K562 (cell line): ENCODE data around the gene STOX2. TPM values are rescaled to one million over a fixed set of nuclear protein-coding genes. Genes with fewer than 3 reads are reported as not detected.

Experiments
- ATAC-seq: fragments of 200-7000 bp; cut with Tn5 transposase; 3 replicates; pipeline ENCODE4 v1.9.1; 2020; ENCODE audit warnings: moderate library complexity
- BruUV-seq: library from RNA; stranded (reverse); fragments of 400-500 nt; replicated peaks from 2 replicates; lab custom pipeline; 2021; lab: Mats Ljungman, UMichigan
- CTCF ChIA-PET: fragments of 300-600 bp; formaldehyde crosslinking; extraction: SDS; loops from one replicate; lab custom pipeline; 2021; ENCODE audit warnings: low intra/inter-chr PET ratio; lab: Yijun Ruan, JAX
- POLR2A ChIA-PET: fragments of 300-600, 350-650 bp; sonication (Branson Sonifier 250); formaldehyde crosslinking; extraction: SDS; loops from one replicate; lab custom pipeline; 2021; ENCODE audit warnings: antibody characterized with exemption, inconsistent platforms; lab: Yijun Ruan, JAX
- DNase-seq, 4 experiments: peaks; one replicate each; pipeline versions ENCODE4 v3.0.0 to v3.0.0-alpha.2; 2011 to 2018; ENCODE audit warnings: low spot score in 3 of 4, mixed read lengths in 3 of 4; ENCODE audit errors: extremely low read depth in 1 of 4
- FAIRE-seq: peaks from 2 replicates; lab custom pipeline; 2011; peaks lifted over from hg19 to GRCh38; lab: Jason Lieb, UNC
- H2AFZ ChIP-seq: 2 replicates; pipeline ENCODE4 v1.6.0; 2011; ENCODE audit warnings: low read depth, low read length, control low read depth, inconsistent platforms
- H3K27ac ChIP-seq: fragments of 200-600 bp; 3 replicates; pipeline ENCODE4 v1.8.0; 2011; ENCODE audit warnings: low read depth, mild to moderate bottlenecking, control low read depth, inconsistent platforms, low read length, moderate library complexity, mixed read lengths; ENCODE audit errors: extremely low read depth
- H3K27me3 ChIP-seq, 2 experiments: fragments of 300-600 bp in 1 of 2; 2 replicates in 1 of 2; 3 replicates in 1 of 2; pipeline versions ENCODE4 v1.6.0 to v1.8.0; 2011; ENCODE audit warnings: inconsistent platforms in 2 of 2, low read length in 2 of 2, mild to moderate bottlenecking in 1 of 2, mixed read lengths in 1 of 2, moderate library complexity in 1 of 2; ENCODE audit not compliant: control insufficient read depth in 2 of 2, insufficient read depth in 2 of 2
- H3K36me3 ChIP-seq: fragments of 300-600 bp; 3 replicates; pipeline ENCODE4 v1.8.0; 2011; ENCODE audit warnings: mild to moderate bottlenecking, low read length, inconsistent platforms; ENCODE audit not compliant: control insufficient read depth, insufficient read depth
- H3K4me1 ChIP-seq, 2 experiments: fragments of 200-600 bp in 1 of 2; replicated peaks in 1 of 2; 2 replicates in 1 of 2; 3 replicates in 1 of 2; pipeline versions ENCODE4 v1.5.1 to v1.8.0; 2011; ENCODE audit warnings: inconsistent platforms in 2 of 2, low read length in 2 of 2, mild to moderate bottlenecking in 1 of 2, mixed read lengths in 1 of 2, moderate library complexity in 1 of 2; ENCODE audit not compliant: control insufficient read depth in 2 of 2, insufficient read depth in 2 of 2
- H3K4me2 ChIP-seq: 2 replicates; pipeline ENCODE4 v1.6.1; 2011; ENCODE audit warnings: low read length, control low read depth, inconsistent platforms, mixed read lengths; ENCODE audit not compliant: insufficient read depth
- H3K4me3 ChIP-seq: fragments of 200-600 bp; sonication (generic), shearing (Covaris generic); 2 replicates; pipeline ENCODE4 v1.5.1; 2016; ENCODE audit warnings: control low read depth, inconsistent platforms
- H3K79me2 ChIP-seq: fragments of 200-600 bp; 3 replicates; pipeline ENCODE4 v1.8.0; 2011; ENCODE audit warnings: low read length, inconsistent platforms; ENCODE audit not compliant: control insufficient read depth, insufficient read depth
- H3K9ac ChIP-seq, 2 experiments: 2 replicates each; pipeline versions ENCODE4 v1.6.0 to v1.6.1; 2011; ENCODE audit warnings: low read depth in 2 of 2, low read length in 2 of 2, control low read depth in 1 of 2, inconsistent platforms in 1 of 2, mild to moderate bottlenecking in 1 of 2, mixed read lengths in 1 of 2; ENCODE audit not compliant: insufficient read depth in 1 of 2
- H3K9me1 ChIP-seq: one replicate; pipeline ENCODE4 v1.6.0; 2011; ENCODE audit warnings: inconsistent platforms, mild to moderate bottlenecking, low read length, moderate library complexity; ENCODE audit not compliant: control insufficient read depth, insufficient read depth
- H3K9me3 ChIP-seq: replicated peaks from 2 replicates; pipeline ENCODE4 v1.5.1; 2011; ENCODE audit warnings: low read depth, low read length, inconsistent platforms; ENCODE audit not compliant: control insufficient read depth, insufficient read depth
- H4K20me1 ChIP-seq: replicated peaks from 2 replicates; pipeline ENCODE4 v1.6.1; 2011; ENCODE audit warnings: low read length, inconsistent platforms, mixed read lengths; ENCODE audit not compliant: control insufficient read depth, insufficient read depth
- ETS2 ChIP-seq: IDR thresholded peaks from 2 replicates; pipeline ENCODE4 v1.6.1; 2016; ENCODE audit warnings: borderline replicate concordance, missing genetic modification characterization, mild to moderate bottlenecking, moderate library complexity, missing compliant biosample characterization; ENCODE audit not compliant: poor library complexity, severe bottlenecking
- HMG20A ChIP-seq: fragments of 450-650 bp; formaldehyde crosslinking; conservative IDR thresholded peaks from 2 replicates; pipeline ENCODE4 v1.4.0; 2020; ENCODE audit warnings: mild to moderate bottlenecking, mixed read lengths
- MCM3 ChIP-seq: fragments of 450-650 bp; IDR thresholded peaks from 2 replicates; pipeline ENCODE4 v1.6.1; 2016
- PHB ChIP-seq: fragments of 250-450 bp; sonication (Bioruptor Pico); IDR thresholded peaks from 2 replicates; pipeline ENCODE4 v1.5.0; 2021
- TAF15 ChIP-seq: fragments of 200-400 bp; formaldehyde crosslinking; IDR thresholded peaks from 2 replicates; pipeline ENCODE4 v1.6.1; 2017; ENCODE audit warnings: mild to moderate bottlenecking, low read depth, low read length, moderate library complexity
- ZKSCAN1 ChIP-seq: fragments of 150-350 bp; IDR thresholded peaks from 2 replicates; pipeline ENCODE4 v1.6.1; 2016; ENCODE audit warnings: low read depth, low read length
- ZNF41 ChIP-seq: fragments of 250-450 bp; sonication (Bioruptor Pico); conservative IDR thresholded peaks from 2 replicates; pipeline ENCODE4 v1.4.0; 2020; ENCODE audit warnings: mild to moderate bottlenecking
- ZNF436 ChIP-seq: fragments of 250-450, 450-650 bp; sonication (Bioruptor Pico); formaldehyde crosslinking; IDR thresholded peaks from 2 replicates; pipeline ENCODE4 v1.7.0; 2020; ENCODE audit warnings: mild to moderate bottlenecking
- ZNF766 ChIP-seq: fragments of 200-800 bp; sonication (Bioruptor generic); conservative IDR thresholded peaks from 2 replicates; pipeline ENCODE4 v1.6.1; 2016; ENCODE audit warnings: missing genetic modification characterization, missing compliant biosample characterization
- WGBS: fragments of 100-300 bp; shearing (Covaris generic); methylation state at CpG from one replicate; pipeline ENCODE4 v1.1.6; 2016; ENCODE audit warnings: low coverage, mixed read lengths; ENCODE audit not compliant: insufficient coverage; ENCODE audit errors: missing lambda C conversion rate; 5-methylcytosine and 5-hydroxymethylcytosine counted together
- in situ Hi-C: fragments of 300-500 bp; cut with MboI; formaldehyde crosslinking; loops from 4 replicates; pipeline ENCODE4 v1.15.0; 2018; ENCODE audit warnings: inconsistent platforms, mixed read lengths
- intact Hi-C: fragments of 100-400 bp; cut with micrococcal nuclease; formaldehyde crosslinking; loops from 2 replicates; pipeline ENCODE4 v1.14.2; 2022
- polyA plus RNA-seq, 8 experiments: library from polyadenylated mRNA; depleted of rRNA in 4 of 8; stranded (reverse) in 5 of 8; unstranded in 3 of 8; fragments of >200 nt; fragmentation: Nextera tagmentation in 2 of 8; fragmentation: Illumina TruSeq in 1 of 8; extraction: Ambion mirVana in 2 of 8; extraction: Trizol in 1 of 8; gene quantifications; 2 replicates each; pipeline versions ENCODE4 v1.2.1 to v1.2.3, GENCODE V29; 2011 to 2014; ENCODE audit warnings: inconsistent platforms in 1 of 8, missing spikeins in 1 of 8
- total RNA-seq, 7 experiments: library from RNA; depleted of rRNA in 6 of 7; stranded (reverse); fragments of >200 nt in 6 of 7; fragmentation: Illumina TruSeq in 2 of 7; extraction: Trizol in 2 of 7; gene quantifications; 2 replicates each; pipeline versions ENCODE4 v1.2.1 to v1.2.3, GENCODE V29; 2011 to 2021; ENCODE audit warnings: low replicate concordance in 1 of 7

Gene STOX2
- total and polyA plus RNA-seq, 9 of the 15 experiments (the other 6 are each of a cell fraction or from before 2014, with no cell fraction given): not detected

GRCh38 chr4:184000457-184001396, 95.6 kb downstream of the STOX2 start:
- ChIA-PET CTCF (no interaction called here), POLR2A (interaction anchor here (0.6 kb wide), 1 partner anchor 208 kb away, joined by 3 read pairs; no protein-coding TSS in a partner anchor)
- Histone ChIP-seq H3K79me2 (no peaks in the 10 kb centered on the region), H3K4me2 (no peak overlapping the region), H3K9me3 (no peaks in the 10 kb centered on the region), H3K4me3 (no peak overlapping the region), H3K27me3 (peaks cover 9 to 48% of the 10 kb centered on the region in 2 experiments), H3K27ac (no peak overlapping the region), H3K9ac (no peak overlapping the region), H3K36me3 (no peaks in the 10 kb centered on the region), H3K4me1 (no peaks in the 10 kb centered on the region), H4K20me1 (no peaks in the 10 kb centered on the region), H2AFZ (no peak overlapping the region), H3K9me1 (no peaks in the 10 kb centered on the region)
- no peak for ATAC-seq
- FAIRE-seq: no peak
- intact Hi-C loops: no loop called here
- TF ChIP-seq TAF15 (no peak), ZNF41 (no peak), ETS2 (tag) (no peak), PHB (no peak), MCM3 (no peak), ZNF436 (no peak), HMG20A (CRISPR knock-in tag) (no peak), ZKSCAN1 (no peak), ZNF766 (CRISPR knock-in tag) (no peak)
- under 1% methylated on average over 26 of the region's 26 CpGs for WGBS
- in situ Hi-C loops: no loop called here
- BruUV-seq: no TSS peak
- no peak for DNase-seq
